ENCODE data around the gene OR1J2.

DNA sequence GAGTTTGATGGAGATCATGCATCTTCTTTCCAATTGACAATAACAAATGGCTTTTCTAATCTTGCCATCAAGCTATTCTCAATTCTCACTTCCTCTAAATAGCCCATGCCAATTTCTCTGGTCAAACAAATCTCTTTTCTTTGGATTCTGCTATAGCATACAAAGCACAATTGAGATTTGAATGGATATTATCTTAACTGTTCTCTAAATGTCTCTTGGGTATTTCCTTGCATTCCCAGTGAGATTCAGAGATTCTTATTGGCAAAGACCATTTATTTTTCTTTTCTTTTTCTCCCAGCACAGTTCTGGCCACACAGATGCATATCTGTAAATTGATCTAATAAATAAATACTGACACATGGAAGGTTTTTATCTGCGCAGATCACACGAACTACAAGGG is 42.2 kb downstream of the OR1J2 start, which contains the start of gene OR1N2:
- TF ChIP-seq, protein P1, sequence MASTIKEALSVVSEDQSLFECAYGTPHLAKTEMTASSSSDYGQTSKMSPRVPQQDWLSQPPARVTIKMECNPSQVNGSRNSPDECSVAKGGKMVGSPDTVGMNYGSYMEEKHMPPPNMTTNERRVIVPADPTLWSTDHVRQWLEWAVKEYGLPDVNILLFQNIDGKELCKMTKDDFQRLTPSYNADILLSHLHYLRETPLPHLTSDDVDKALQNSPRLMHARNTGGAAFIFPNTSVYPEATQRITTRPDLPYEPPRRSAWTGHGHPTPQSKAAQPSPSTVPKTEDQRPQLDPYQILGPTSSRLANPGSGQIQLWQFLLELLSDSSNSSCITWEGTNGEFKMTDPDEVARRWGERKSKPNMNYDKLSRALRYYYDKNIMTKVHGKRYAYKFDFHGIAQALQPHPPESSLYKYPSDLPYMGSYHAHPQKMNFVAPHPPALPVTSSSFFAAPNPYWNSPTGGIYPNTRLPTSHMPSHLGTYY (CRISPR knock-in tag; IDR thresholded peaks at IDR 0.05) = no peak
- TF ChIP-seq CREB1 (CRISPR knock-in tag; IDR thresholded peaks at IDR 0.05) (no peak), NR3C1 (CRISPR knock-in tag; conservative IDR thresholded peaks at IDR 0.05; ENCODE audit: low read depth) (no peak)
- TF ChIP-seq, protein P2, sequence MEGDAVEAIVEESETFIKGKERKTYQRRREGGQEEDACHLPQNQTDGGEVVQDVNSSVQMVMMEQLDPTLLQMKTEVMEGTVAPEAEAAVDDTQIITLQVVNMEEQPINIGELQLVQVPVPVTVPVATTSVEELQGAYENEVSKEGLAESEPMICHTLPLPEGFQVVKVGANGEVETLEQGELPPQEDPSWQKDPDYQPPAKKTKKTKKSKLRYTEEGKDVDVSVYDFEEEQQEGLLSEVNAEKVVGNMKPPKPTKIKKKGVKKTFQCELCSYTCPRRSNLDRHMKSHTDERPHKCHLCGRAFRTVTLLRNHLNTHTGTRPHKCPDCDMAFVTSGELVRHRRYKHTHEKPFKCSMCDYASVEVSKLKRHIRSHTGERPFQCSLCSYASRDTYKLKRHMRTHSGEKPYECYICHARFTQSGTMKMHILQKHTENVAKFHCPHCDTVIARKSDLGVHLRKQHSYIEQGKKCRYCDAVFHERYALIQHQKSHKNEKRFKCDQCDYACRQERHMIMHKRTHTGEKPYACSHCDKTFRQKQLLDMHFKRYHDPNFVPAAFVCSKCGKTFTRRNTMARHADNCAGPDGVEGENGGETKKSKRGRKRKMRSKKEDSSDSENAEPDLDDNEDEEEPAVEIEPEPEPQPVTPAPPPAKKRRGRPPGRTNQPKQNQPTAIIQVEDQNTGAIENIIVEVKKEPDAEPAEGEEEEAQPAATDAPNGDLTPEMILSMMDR (IDR thresholded peaks at IDR 0.05) = no peak

Measured in WTC11 (cell line).